ENCODE measurements around the gene MRPS30.
"Not testable (repeated sequence)": the region's sequence is repeated elsewhere in the genome, so short reads cannot be mapped to it uniquely, and the experiment has no call there.

The MRPS30 gene

GRCh38 chr5:44808435-44809214 lies at the start of gene MRPS30:
Gene MRPS30, plus strand, starts transcription at chr5:44808947. Its CDS starts 16 bp downstream, at chr5:44808963.
- DNase-seq (ENCODE audit: low read depth in 2 of 3, low spot score in 1 of 3) = peak; percentile 82 to 89 (median 86)

- no peak for DNase-seq (ENCODE audit: low read depth in 2 of 3, low spot score in 1 of 3)
Measured at GRCh38 chr5:44769200-44769876, 39.4 kb upstream of the MRPS30 start.

- DNase-seq (ENCODE audit: low read depth in 2 of 3, low spot score in 1 of 3) = no peak
Measured at GRCh38 chr5:44769877-44770209, 38.9 kb upstream of the MRPS30 start.

GRCh38 chr5:44770780-44771717 lies 37.7 kb upstream of the MRPS30 start:
- no peak for DNase-seq (ENCODE audit: low read depth in 2 of 3, low spot score in 1 of 3)

- not testable (repeated sequence) for DNase-seq (ENCODE audit: low read depth in 2 of 3, low spot score in 1 of 3)
Measured at GRCh38 chr5:44772397-44772796, 36.4 kb upstream of the MRPS30 start.

GRCh38 chr5:44774279-44774880 lies 34.4 kb upstream of the MRPS30 start:
- no peak for DNase-seq (ENCODE audit: low read depth in 2 of 3, low spot score in 1 of 3)

- no peak for DNase-seq (ENCODE audit: low read depth in 2 of 3, low spot score in 1 of 3)
Measured at GRCh38 chr5:44779167-44779566, 29.6 kb upstream of the MRPS30 start.

GRCh38 chr5:44783634-44784315 lies 25.0 kb upstream of the MRPS30 start:
- DNase-seq (ENCODE audit: low read depth in 2 of 3, low spot score in 1 of 3) = no peak

- DNase-seq (ENCODE audit: low read depth in 2 of 3, low spot score in 1 of 3) = no peak
Measured at GRCh38 chr5:44787731-44788130, 21.0 kb upstream of the MRPS30 start.

GRCh38 chr5:44789372-44789995 lies 19.3 kb upstream of the MRPS30 start:
- not testable (repeated sequence) for DNase-seq (ENCODE audit: low read depth in 2 of 3, low spot score in 1 of 3)

GRCh38 chr5:44792031-44792673 lies 16.6 kb upstream of the MRPS30 start:
- DNase-seq (ENCODE audit: low read depth in 2 of 3, low spot score in 1 of 3) = not testable (repeated sequence)

- DNase-seq (ENCODE audit: low read depth in 2 of 3, low spot score in 1 of 3) = no peak
Measured at GRCh38 chr5:44794371-44794770, 14.4 kb upstream of the MRPS30 start.

GRCh38 chr5:44795496-44795895 lies 13.3 kb upstream of the MRPS30 start:
- no peak for DNase-seq (ENCODE audit: low read depth in 2 of 3, low spot score in 1 of 3)

GRCh38 chr5:44797841-44798240 lies 10.9 kb upstream of the MRPS30 start:
- no peak for DNase-seq (ENCODE audit: low read depth in 2 of 3, low spot score in 1 of 3)

GRCh38 chr5:44801992-44802391 lies 6.8 kb upstream of the MRPS30 start:
- DNase-seq (ENCODE audit: low read depth in 2 of 3, low spot score in 1 of 3) = no peak

GRCh38 chr5:44806608-44807007 lies 2.1 kb upstream of the MRPS30 start:
- DNase-seq (ENCODE audit: low read depth in 2 of 3, low spot score in 1 of 3) = no peak

GRCh38 chr5:44807269-44807668 lies 1.5 kb upstream of the MRPS30 start:
- no peak for DNase-seq (ENCODE audit: low read depth in 2 of 3, low spot score in 1 of 3)

GRCh38 chr5:44809215-44809955 lies 638 bp downstream of the MRPS30 start:
- peak; percentile 20 to 23 (median 22) for DNase-seq (ENCODE audit: low read depth in 2 of 3, low spot score in 1 of 3)

GRCh38 chr5:44809956-44810420 lies 1.2 kb downstream of the MRPS30 start:
- DNase-seq (ENCODE audit: low read depth in 2 of 3, low spot score in 1 of 3) = no peak
